ENCODE measurements around the gene DNM1. TPM values are rescaled to one million over a fixed set of nuclear protein-coding genes. Genes with fewer than 3 reads are reported as not detected.

Gene DNM1
- total RNA-seq, 2 donors from 2014 or later, result 1.3 to 2.2 TPM

GRCh38 chr9:128258326-128258725 lies 55.1 kb downstream of the DNM1 start:
- ATAC-seq (no peak), DNase-seq (no peak)
- H3K9me3 ChIP-seq (ENCODE audit: control insufficient read depth, low read length, poor library complexity, severe bottlenecking), result no peaks in the 10 kb centered on the region
- no peaks in the 10 kb centered on the region for H3K27me3 Mint-ChIP-seq
- H3K27ac Mint-ChIP-seq, result peak overlapping the region; percentile 39
- no peak overlapping the region for H3K4me3 Mint-ChIP-seq
- peaks cover 10% of the 10 kb centered on the region for H3K36me3 Mint-ChIP-seq (ENCODE audit: low read depth)
- peaks cover 2% of the 10 kb centered on the region for H3K4me1 Mint-ChIP-seq

DNA sequence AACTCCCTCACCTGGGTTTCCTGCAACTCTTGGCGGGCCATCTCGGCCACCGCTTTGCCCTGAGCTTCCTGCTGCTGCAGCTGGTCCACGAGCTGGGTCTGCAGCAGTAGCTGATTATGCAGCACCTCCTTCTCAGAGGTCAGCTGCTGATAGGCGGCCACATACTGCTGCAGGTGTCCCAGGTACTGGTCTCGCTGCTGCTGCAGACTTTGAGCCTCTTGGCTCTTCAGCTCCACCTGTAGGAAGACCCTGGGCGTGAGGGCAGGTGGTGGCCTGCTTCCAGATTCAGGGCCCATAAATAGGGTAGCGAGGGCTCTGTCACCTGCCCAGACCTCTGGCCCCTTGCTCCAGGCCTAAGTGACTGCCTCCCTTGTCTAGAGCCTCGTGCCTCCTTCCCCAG lies 56.0 kb downstream of the DNM1 start:
- ATAC-seq, result no peak
- peaks cover 2% of the 10 kb centered on the region for H3K4me1 Mint-ChIP-seq
- peaks cover 10% of the 10 kb centered on the region for H3K36me3 Mint-ChIP-seq (ENCODE audit: low read depth)
- H3K27me3 Mint-ChIP-seq, result no peaks in the 10 kb centered on the region
- no peak overlapping the region for H3K27ac Mint-ChIP-seq
- no peak for DNase-seq
- no peaks in the 10 kb centered on the region for H3K9me3 ChIP-seq (ENCODE audit: control insufficient read depth, low read length, poor library complexity, severe bottlenecking)
- no peak overlapping the region for H3K4me3 Mint-ChIP-seq

GRCh38 chr9:128260340-128260739 lies 57.2 kb downstream of the DNM1 start:
- Mint-ChIP-seq H3K27ac (no peak overlapping the region), H3K27me3 (no peaks in the 10 kb centered on the region), H3K4me3 (no peak overlapping the region), H3K36me3 (ENCODE audit: low read depth) (peaks cover 10% of the 10 kb centered on the region), H3K4me1 (peaks cover 2% of the 10 kb centered on the region)
- ATAC-seq, result no peak
- DNase-seq, result no peak
- no peaks in the 10 kb centered on the region for H3K9me3 ChIP-seq (ENCODE audit: control insufficient read depth, low read length, poor library complexity, severe bottlenecking)

GRCh38 chr9:128262687-128263086 lies 59.5 kb downstream of the DNM1 start:
- ATAC-seq (no peak), DNase-seq (no peak)
- Mint-ChIP-seq H3K4me3 (no peak overlapping the region), H3K36me3 (ENCODE audit: low read depth) (peaks cover 9% of the 10 kb centered on the region), H3K27ac (no peak overlapping the region), H3K27me3 (no peaks in the 10 kb centered on the region), H3K4me1 (peaks cover 2% of the 10 kb centered on the region)
- H3K9me3 ChIP-seq (ENCODE audit: control insufficient read depth, low read length, poor library complexity, severe bottlenecking), result no peaks in the 10 kb centered on the region

DNA sequence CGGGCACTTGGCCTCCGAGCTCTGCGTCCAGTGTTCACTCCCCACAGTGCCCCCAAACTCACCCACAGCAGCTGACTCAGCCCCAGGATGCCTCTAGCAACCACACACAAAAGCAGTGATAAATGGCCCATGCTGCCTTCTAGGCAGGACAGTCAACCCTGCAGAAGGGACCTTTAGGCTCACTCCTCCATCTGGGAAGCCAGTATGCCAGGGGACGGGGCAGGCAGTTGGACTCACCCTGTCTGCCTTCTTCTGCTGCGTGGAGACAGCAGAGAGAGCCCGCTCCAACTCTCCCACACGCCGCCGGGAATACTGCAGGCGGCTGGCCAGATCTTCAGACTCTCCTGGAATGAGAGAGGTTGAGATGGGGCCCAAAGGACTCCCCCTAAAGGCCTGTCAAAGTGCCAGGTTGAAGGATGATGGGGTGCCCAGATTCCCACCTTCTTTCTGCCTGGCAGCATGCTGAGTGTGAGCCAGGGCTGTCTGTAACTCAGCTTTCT lies 62.2 kb downstream of the DNM1 start:
- DNase-seq, result no peak
- Mint-ChIP-seq H3K27ac (no peak overlapping the region), H3K27me3 (no peaks in the 10 kb centered on the region)

GRCh38 chr9:128266868-128267590 lies 63.9 kb downstream of the DNM1 start:
- peak overlapping the region; percentile 41 for H3K4me3 Mint-ChIP-seq
- ATAC-seq (no peak), DNase-seq (no peak)
- H3K27ac Mint-ChIP-seq, result no peak overlapping the region
- no peaks in the 10 kb centered on the region for H3K9me3 ChIP-seq (ENCODE audit: control insufficient read depth, low read length, poor library complexity, severe bottlenecking)
- H3K36me3 Mint-ChIP-seq (ENCODE audit: low read depth), result peaks cover 4% of the 10 kb centered on the region
- H3K4me1 Mint-ChIP-seq, result peaks cover 2% of the 10 kb centered on the region
- no peaks in the 10 kb centered on the region for H3K27me3 Mint-ChIP-seq

More for the DNA sequence above, 62.2 kb downstream of the DNM1 start:
- Mint-ChIP-seq H3K36me3 (ENCODE audit: low read depth) (peaks cover 10% of the 10 kb centered on the region), H3K4me3 (no peak overlapping the region), H3K4me1 (no peaks in the 10 kb centered on the region)
- H3K9me3 ChIP-seq (ENCODE audit: control insufficient read depth, low read length, poor library complexity, severe bottlenecking), result no peaks in the 10 kb centered on the region
- no peak for ATAC-seq

GRCh38 chr9:128271112-128271511 lies 67.9 kb downstream of the DNM1 start:
- Mint-ChIP-seq H3K27me3 (no peaks in the 10 kb centered on the region), H3K27ac (no peak overlapping the region), H3K36me3 (ENCODE audit: low read depth) (peaks cover 7% of the 10 kb centered on the region), H3K4me3 (no peak overlapping the region), H3K4me1 (peaks cover 10% of the 10 kb centered on the region)
- DNase-seq (no peak), ATAC-seq (no peak)
- no peaks in the 10 kb centered on the region for H3K9me3 ChIP-seq (ENCODE audit: control insufficient read depth, low read length, poor library complexity, severe bottlenecking)

- DNase-seq (no peak), ATAC-seq (no peak)
- peaks cover 14% of the 10 kb centered on the region for H3K4me1 Mint-ChIP-seq
- H3K36me3 Mint-ChIP-seq (ENCODE audit: low read depth), result peaks cover 7% of the 10 kb centered on the region
- H3K27ac Mint-ChIP-seq, result no peak overlapping the region
- H3K4me3 Mint-ChIP-seq, result no peak overlapping the region
- no peaks in the 10 kb centered on the region for H3K27me3 Mint-ChIP-seq
- H3K9me3 ChIP-seq (ENCODE audit: control insufficient read depth, low read length, poor library complexity, severe bottlenecking), result no peaks in the 10 kb centered on the region
Observed at GRCh38 chr9:128271512-128271911, 68.3 kb downstream of the DNM1 start.

- DNase-seq, result no peak
- H3K27me3 Mint-ChIP-seq, result no peaks in the 10 kb centered on the region
- no peak for ATAC-seq
- H3K4me3 Mint-ChIP-seq, result peak overlapping the region; percentile 21
- H3K9me3 ChIP-seq (ENCODE audit: control insufficient read depth, low read length, poor library complexity, severe bottlenecking), result no peaks in the 10 kb centered on the region
- H3K36me3 Mint-ChIP-seq (ENCODE audit: low read depth), result peaks cover 4% of the 10 kb centered on the region
- H3K4me1 Mint-ChIP-seq, result peaks cover 23% of the 10 kb centered on the region
- H3K27ac Mint-ChIP-seq, result peak overlapping the region; percentile 99
Observed at GRCh38 chr9:128274245-128274644, 71.1 kb downstream of the DNM1 start.

DNA sequence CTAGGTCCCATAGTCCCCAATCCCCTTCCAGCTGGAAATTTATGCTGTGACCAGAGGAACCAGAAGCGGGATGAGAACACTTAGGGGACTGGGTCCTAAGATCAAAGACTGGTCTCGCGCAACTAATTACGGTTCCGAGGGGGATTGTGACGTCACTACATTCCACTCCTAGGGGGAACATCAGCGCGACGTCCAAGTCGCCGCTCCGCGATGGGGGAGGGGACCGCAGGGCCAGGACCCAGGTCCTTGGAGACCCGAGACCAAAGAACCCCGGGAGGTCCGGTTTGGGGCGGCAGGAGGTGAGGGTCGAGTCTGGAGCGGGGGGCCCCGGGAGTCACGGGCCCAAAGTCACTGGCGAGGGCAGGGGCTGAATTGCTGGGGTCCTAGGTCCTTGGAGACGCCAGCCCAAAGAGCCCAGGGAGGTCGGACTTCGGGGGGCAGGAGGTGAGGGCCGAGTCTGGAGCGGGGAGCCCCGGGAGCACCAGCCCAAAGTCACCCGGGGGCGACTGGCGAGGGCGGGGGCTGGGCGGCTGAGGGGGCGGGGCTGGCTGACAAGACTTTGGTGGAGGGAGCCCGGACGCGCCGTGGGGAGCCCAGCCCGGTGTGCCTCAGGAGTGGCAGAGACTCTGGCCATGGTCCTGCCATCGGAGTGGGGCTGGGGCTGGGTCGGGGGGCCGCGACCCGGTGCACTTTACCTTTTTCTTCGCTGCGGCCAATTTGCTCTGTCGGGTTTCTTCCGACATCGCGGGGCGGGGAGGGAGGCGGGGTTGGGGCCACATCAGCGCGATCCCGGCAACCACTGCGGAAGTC lies 72.2 kb downstream of the DNM1 start, which contains the start of gene GOLGA2:
TSS of gene GOLGA2 (minus strand) at position 810 of the 810 bp plus-strand sequence. CDS start at position 779, 31 bp downstream.
- peaks cover 28% of the 10 kb centered on the region for H3K4me1 Mint-ChIP-seq

GRCh38 chr9:128276008-128276573 lies 72.9 kb downstream of the DNM1 start, which contains the start of gene SWI5:
TSS of gene SWI5 (plus strand) at chr9:128276276.
- Mint-ChIP-seq H3K27ac (peak within 1 kb of the TSS; percentile 99), H3K36me3 (ENCODE audit: low read depth) (peaks cover 4% of the 10 kb centered on the region), H3K4me1 (peaks cover 28% of the 10 kb centered on the region), H3K4me3 (peak within 1 kb of the TSS; percentile 95), H3K27me3 (no peaks in the 10 kb centered on the region)
- no peaks in the 10 kb centered on the region for H3K9me3 ChIP-seq (ENCODE audit: control insufficient read depth, low read length, poor library complexity, severe bottlenecking)
- DNase-seq (peak; percentile 99 to 100 (median 99)), ATAC-seq (peak; percentile 97)

More for the DNA sequence above, 72.2 kb downstream of the DNM1 start, which contains the start of gene GOLGA2:
- no peaks in the 10 kb centered on the region for H3K27me3 Mint-ChIP-seq
- peak within 1 kb of the TSS; percentile 95 for H3K4me3 Mint-ChIP-seq
- DNase-seq (peak in 1 of 3 donors; percentile 13), ATAC-seq (peak; percentile 63)
- H3K9me3 ChIP-seq (ENCODE audit: control insufficient read depth, low read length, poor library complexity, severe bottlenecking), result no peaks in the 10 kb centered on the region
- H3K27ac Mint-ChIP-seq, result peak within 1 kb of the TSS; percentile 99
- H3K36me3 Mint-ChIP-seq (ENCODE audit: low read depth), result peaks cover 4% of the 10 kb centered on the region

GRCh38 chr9:128276574-128277270 lies 73.5 kb downstream of the DNM1 start:
- DNase-seq (no peak), ATAC-seq (no peak)
- H3K36me3 Mint-ChIP-seq (ENCODE audit: low read depth), result peaks cover 4% of the 10 kb centered on the region
- no peaks in the 10 kb centered on the region for H3K27me3 Mint-ChIP-seq
- peaks cover 26% of the 10 kb centered on the region for H3K4me1 Mint-ChIP-seq
- no peaks in the 10 kb centered on the region for H3K9me3 ChIP-seq (ENCODE audit: control insufficient read depth, low read length, poor library complexity, severe bottlenecking)
- H3K27ac Mint-ChIP-seq, result peak overlapping the region; percentile 99
- peak overlapping the region; percentile 95 for H3K4me3 Mint-ChIP-seq

Measured in T-helper 17 cell (primary cell).